ENCODE measurements around the gene POU4F2.
"Not testable (repeated sequence)": the region's sequence is repeated elsewhere in the genome, so short reads cannot be mapped to it uniquely, and the experiment has no call there.

POU4F2 gene

DNA sequence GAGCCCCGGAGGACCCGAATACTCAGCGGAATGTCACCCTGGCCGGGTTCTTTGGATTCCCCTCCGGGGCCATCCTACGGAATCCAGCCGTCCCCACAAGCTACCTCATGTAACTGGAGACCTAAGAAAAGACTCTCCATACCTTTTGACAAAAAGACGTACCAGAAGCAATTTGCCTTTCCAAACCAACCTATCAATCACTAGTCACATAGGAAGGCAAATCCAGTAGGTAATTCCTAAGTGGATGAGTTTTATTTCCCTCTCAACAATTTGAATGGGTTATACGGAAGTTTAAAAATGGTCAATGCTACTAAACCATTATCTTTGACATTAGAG lies 16.8 kb downstream of the POU4F2 start:
- no peak for DNase-seq (ENCODE audit: low spot score)

- no peak for DNase-seq (ENCODE audit: low spot score)
These were observed 22.7 kb downstream of the POU4F2 start for GRCh38 chr4:146661367-146661766.

DNA sequence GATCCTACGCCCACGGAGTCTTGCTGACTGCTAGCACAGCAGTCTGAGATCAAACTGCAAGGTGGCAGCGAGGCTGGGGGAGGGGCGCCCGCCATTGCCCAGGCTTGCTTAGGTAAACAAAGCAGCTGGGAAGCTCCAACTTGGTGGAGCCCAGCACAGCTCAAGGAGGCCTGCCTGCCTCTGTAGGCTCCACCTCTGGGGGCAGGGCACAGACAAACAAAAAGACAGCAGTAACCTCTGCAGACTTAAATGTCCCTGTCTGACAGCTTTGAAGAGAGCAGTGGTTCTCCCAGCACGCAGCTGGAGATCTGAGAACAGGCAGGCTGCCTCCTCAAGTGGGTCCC lies 25.2 kb downstream of the POU4F2 start:
- DNase-seq (ENCODE audit: low spot score): not testable (repeated sequence)

- DNase-seq (ENCODE audit: low spot score): no peak
These were observed 36.3 kb downstream of the POU4F2 start for GRCh38 chr4:146674829-146675570.
